Activated gamma-delta T cell (primary cell): ENCODE results near the gene RETREG1.

ENCODE experiments used
- DNase-seq: peaks from one replicate; lab custom pipeline; 2025; lab: John Stamatoyannopoulos, UW

RETREG1 gene

DNA sequence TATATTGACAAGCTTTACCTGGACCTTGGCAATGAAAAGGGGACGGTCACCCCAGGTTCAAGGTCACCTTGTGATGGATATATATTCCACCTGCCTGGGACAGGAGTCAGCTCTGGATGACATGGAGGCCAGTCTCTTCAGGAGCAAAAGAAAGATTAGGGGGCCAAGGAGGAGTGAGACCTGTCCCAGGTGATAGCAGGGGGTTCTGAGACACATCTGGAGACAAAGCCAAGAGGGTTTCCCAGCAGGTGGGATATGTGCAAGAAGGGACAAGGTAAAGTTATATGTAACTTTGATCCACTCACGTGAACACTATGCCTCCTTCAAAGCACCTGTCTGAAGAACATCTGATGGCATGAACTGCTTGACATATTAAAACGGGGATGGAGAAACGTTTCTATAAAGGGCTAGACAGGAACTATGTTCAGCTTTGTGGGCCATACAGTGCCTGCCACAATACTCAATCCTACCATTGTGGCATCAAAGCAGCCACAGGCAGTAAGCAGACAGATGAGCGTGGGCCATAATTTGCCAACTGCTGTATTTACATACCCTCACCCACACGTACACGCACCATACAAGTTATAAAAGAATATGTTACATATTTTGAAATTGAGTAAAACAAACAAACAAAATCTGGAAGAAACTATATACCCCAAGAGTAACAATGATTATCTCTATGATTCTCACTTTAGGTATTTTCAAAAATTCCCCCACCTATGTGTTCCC, 88.3 kb downstream of the RETREG1 start:
- no peak for DNase-seq

DNA sequence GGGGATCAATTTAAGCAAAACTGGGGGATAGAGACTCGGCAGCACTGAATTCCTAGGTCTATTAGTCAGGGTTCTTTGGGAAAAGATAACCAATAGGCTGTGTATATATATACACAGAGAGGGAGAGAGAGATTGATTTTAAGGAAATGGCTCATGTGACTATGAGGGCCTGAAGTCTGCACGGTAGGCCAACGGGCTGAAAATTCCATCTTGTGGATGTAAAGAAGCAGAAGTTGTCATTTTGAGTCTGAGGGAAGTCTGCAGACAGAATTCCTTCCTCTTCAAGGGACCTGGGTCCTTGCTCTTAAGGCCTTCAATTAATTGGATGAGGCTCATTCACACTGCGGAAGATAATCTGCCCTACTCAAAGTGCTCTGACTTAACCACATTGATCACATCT, 91.1 kb downstream of the RETREG1 start:
- no peak for DNase-seq

DNA sequence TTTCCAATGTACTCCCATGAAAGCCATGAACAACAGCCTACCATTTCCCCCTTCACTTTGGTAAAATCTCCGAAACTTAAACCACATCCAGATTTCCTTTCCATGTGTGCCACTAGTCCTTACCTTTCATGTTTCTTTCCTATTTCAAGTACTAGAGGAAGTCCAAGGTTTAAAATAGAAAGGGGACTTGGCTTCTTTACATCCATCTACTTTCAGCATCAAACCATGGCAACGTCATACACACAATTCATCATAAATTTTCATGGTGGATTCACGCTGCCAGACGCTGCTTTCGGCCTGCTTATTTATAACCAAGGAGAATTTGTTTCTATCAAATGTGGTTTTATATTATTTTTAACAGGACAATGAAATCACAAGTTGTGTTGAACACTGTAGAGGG, 92.5 kb downstream of the RETREG1 start:
- DNase-seq: no peak

DNA sequence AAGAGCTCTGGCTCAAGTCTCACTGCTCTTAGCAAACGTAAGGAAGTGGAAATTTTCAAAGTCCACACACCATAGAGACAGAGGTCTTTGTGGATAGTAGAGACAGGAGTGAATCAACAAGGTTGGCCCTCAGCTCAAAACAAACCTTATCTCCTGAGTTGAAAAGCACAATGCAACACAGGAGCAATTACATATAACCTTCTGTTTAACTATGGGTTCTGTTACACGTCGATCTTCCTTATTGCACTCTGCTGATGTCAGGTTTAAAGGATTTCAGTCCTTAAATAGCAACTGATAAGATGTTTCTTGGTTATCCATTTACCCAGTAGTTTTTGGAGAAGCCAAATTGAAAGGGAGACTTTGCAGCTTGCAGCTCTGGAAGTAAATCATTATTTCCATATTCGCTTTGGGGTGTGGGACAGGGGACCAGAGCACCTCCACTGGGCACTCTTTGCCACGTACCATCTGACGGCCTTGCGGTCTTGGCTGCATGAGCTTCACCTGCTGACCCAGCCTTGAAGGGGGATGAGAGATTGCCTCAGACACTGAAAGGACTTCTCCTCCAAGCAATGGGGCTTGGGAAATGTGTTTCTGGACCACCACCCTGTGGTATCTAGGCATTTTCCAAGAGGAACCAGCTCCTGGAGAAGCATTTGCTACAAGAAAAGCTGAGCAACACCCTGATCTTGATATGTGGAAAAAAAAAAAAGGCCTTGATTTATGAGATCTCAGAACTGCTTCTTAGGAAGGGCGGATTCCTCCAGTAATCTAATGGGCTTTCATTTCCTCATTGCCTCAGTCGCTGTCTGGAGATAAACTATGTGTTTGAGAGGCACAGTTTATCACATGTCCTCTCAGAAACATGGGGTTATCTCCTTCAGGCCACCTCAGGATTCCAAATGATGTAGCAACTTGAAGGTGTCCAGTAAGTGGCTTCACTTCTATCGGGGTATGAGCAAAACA, 95.0 kb downstream of the RETREG1 start:
- no peak for DNase-seq

GRCh38 chr5:16520841-16521240, 96.0 kb downstream of the RETREG1 start:
- DNase-seq: no peak

DNA sequence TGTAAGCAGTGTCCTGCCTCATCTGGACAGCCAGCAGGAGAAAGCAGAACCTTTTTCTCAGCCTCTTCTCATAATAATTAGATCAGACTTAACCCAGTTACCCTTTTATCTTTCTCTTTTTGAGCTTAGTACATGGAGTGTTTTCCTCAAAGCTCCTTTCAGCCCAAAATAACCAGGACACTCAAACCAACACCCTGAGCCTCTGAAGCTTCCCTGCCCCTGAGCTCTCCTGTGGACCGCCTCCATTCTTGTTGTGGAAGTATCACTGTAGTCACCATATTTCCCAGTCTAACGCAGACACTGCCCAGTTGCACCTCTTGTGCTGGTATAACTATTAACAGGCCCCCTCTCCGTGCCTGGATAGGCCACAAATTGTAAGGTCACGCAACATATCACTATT, 97.4 kb downstream of the RETREG1 start:
- no peak for DNase-seq

- DNase-seq: no peak
These were observed 98.2 kb downstream of the RETREG1 start for GRCh38 chr5:16518606-16519005.

DNA sequence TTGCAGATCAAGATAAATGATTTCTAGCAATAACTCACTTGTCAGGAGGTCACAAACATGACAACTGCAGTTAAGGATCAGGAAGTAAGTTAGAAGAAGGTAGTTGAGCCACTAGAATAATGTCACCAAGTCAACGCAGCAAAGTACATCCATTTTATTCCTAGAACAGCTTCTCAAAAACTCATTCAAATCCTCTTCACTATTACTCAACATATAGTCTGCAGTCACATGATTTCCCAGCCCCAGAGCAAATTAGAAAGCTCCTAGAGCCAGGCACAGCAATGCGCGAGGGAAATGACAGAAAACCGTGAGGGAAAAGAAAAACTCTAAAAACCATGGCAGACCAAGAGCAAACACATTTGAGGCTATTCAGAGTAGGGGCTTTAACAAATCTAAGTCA, 101.3 kb downstream of the RETREG1 start:
- no peak for DNase-seq

GRCh38 chr5:16510098-16510497, 106.7 kb downstream of the RETREG1 start:
- DNase-seq: no peak

- DNase-seq: no peak
These were observed 107.9 kb downstream of the RETREG1 start for GRCh38 chr5:16508730-16509531.

- DNase-seq: no peak
These were observed 109.1 kb downstream of the RETREG1 start for GRCh38 chr5:16507716-16508115.

GRCh38 chr5:16505904-16506303, 110.9 kb downstream of the RETREG1 start:
- DNase-seq: no peak

DNA sequence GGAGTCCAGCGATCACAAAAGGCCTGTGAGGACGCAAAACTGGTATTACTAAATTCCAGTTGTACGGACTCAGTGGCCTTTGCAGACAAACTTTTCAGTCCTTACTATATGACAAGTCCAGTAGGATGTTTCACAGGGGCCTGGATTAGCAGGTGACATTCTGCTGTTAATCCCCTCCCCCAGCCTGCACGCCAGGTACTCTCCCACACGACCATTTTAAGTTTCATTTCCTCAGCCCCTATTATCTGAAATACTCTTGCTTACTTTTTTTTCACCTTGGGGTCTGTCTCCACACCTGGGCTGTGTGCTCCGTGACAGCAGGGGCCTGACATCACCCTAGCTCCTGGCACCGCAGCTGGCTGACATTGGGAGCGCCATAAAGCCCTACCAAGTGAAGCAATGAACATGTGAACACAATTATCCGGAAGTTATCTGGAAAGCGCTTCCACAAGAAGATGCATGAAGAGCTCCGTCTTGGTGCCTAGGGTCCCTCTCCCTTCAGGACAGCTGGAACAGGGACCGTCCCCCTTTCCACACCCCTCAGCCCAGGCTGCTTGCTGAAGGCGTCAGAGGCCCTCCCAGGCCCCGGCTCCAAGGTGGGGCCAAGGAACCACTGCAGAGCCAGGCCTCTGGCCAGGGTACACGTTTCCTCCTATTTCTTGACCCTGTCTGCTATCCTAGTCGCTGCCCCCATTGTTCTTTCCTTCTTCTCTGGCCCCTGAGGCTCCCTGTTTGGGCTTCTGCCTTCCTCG, 111.5 kb downstream of the RETREG1 start:
- no peak for DNase-seq

DNA sequence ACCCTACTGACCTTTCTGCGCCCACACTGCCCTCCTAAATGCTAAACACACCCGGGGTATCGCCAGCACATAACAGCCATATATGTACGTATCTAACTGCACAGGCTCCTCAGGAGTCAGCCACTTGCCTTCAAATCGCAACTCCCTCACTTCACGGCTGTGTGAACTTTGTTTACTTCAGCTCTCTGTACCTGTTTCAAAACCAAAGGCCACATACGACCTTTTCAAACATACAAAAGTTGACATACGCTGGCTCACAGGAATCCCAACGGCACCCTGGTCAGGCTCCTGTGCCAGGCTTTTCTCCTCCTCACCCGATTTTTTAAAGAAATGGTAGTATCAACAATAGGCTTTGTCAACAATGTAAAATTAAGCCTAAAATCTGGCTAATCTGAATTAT, 112.2 kb downstream of the RETREG1 start:
- no peak for DNase-seq

DNA sequence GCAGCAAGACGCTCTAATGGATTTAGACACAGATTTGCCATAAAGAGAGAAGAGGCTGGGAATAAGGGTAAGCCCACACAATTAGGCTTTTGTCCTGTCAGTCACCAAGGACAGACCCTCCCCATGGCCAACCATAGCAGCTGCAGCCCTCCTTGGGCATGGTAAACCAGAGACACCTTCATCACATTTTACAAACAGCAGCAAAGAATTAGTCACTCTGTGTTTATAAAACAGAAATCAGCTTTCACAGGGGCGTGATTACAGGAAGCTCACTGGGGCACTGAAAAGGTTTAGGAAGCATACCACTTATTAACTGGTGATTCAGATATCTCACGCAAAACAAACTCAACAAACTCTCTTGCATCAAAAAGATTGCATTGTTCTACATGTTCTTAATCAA, 113.9 kb downstream of the RETREG1 start:
- no peak for DNase-seq

DNA sequence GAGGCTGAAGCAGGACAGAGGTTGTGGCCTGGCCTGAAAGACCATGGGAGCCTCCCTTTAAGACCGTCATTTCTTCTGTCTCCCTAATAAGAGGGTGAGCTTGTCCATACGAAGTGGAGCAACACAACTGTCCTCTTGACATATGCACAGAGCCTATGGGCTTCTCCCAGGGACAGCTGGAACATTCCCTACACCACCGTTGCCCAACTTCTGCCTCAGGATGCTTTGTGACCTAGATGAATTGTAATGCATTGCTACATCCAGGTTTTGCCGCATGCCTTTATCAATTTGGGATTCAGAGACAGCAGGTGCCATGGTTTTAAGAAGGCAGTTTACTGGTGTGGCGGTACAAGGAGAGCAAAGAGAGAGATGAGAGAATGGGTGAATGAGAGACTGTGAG, 116.8 kb downstream of the RETREG1 start:
- no peak for DNase-seq

- DNase-seq: no peak
These were observed 119.3 kb downstream of the RETREG1 start for GRCh38 chr5:16497546-16497945.

DNA sequence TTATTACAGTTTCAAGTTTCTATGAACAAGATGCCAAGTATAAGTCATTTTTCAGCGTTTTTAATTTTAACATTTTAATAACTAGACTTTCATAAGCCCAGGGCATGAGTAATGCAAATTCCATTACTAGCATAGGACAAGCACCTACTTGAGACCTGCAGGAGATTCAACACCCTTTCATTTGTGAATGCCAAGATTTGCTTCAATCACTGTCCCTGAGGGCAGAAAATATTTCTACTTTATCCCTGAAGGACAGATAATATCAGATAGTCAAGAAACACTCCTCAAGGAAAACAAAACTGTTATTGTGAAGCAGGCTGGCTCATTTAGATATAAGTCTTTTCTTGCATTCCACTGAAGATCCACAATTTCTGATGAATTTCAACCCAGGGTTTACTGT, 123.5 kb downstream of the RETREG1 start:
- DNase-seq: no peak

- no peak for DNase-seq
These were observed 124.2 kb downstream of the RETREG1 start for GRCh38 chr5:16492398-16493140.

DNA sequence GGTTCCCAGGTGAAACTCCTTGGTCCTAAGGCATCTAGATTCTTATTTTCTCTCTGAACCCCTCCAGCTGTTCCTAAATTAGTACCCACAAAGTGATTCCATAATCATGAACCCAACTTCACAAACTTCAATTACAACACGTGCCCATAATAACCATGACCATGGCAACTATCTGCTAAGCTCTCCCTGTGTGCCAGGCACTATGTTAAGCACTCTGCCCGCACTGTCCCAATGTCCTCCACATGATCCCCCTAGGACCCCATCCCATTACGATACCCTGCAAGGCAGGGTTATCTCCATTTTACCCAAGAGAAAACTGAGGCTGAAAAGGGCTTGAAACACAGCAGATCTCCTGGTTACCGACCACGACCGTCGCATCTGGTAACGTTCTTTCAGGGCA, 125.9 kb downstream of the RETREG1 start:
- DNase-seq: no peak

GRCh38 chr5:16489322-16489791, 127.4 kb downstream of the RETREG1 start:
- no peak for DNase-seq
